HCT116 (cell line): ENCODE data around the gene CDCA7. TPM values are rescaled to one million over a fixed set of nuclear protein-coding genes. Genes with fewer than 3 reads are reported as not detected.

Experiments
- ATAC-seq: fragments of 200-7000 bp; cut with Tn5 transposase; 2 replicates; pipeline ENCODE4 v1.9.1; 2020; ENCODE audit warnings: mild to moderate bottlenecking, moderate library complexity
- BruUV-seq: library from RNA; stranded (reverse); fragments of 400-500 nt; replicated peaks from 2 replicates; lab custom pipeline; 2021; lab: Mats Ljungman, UMichigan
- CTCF ChIA-PET: fragments of 300-600 bp; sonication (Branson Sonifier 250); formaldehyde crosslinking; loops from one replicate; lab custom pipeline; 2021; ENCODE audit warnings: antibody characterized with exemption; lab: Charles Lee
- POLR2A ChIA-PET: fragments of 300-600, 350-600 bp; sonication (Branson Sonifier 250); formaldehyde crosslinking; loops from one replicate; lab custom pipeline; 2021; ENCODE audit warnings: antibody characterized with exemption; lab: Charles Lee
- RAD21 ChIA-PET, 2 experiments: fragments of 300-600 bp; sonication (Branson Sonifier 250); formaldehyde crosslinking; loops; one replicate each; lab custom pipeline; 2023; ENCODE audit warnings: low total read pairs in 2 of 2; ENCODE audit not compliant: uncharacterized antibody in 2 of 2, unreplicated experiment in 2 of 2, low non-redundant PET in 1 of 2; lab: Charles Lee
- DNase-seq: peaks from one replicate; pipeline ENCODE4 v3.0.0-alpha.2; 2010; ENCODE audit warnings: low read depth, low spot score
- H2AFZ ChIP-seq: fragments of 200-600 bp; shearing (Covaris generic), sonication (generic); 2 replicates; pipeline ENCODE4 v1.6.1; 2017; ENCODE audit warnings: low read depth, mixed run types, mixed read lengths, antibody characterized with exemption, low read length; ENCODE audit not compliant: poor library complexity, severe bottlenecking
- H3K27ac ChIP-seq: 2 replicates; pipeline ENCODE4 v1.5.1; 2012; ENCODE audit warnings: low read depth, low read length
- H3K27me3 ChIP-seq: fragments of 200-600 bp; sonication (generic); 2 replicates; pipeline ENCODE4 v1.6.1; 2016; ENCODE audit warnings: mixed run types, low read length, mixed read lengths; ENCODE audit not compliant: insufficient read depth
- H3K36me3 ChIP-seq, 2 experiments: fragments of 200-500 bp in 1 of 2; fragments of 200-600 bp in 1 of 2; sonication (Bioruptor generic) in 1 of 2; sonication (generic) in 1 of 2; 2 replicates each; pipeline versions ENCODE4 v1.5.1 to v1.6.1; 2014 to 2016; ENCODE audit warnings: low read length in 2 of 2, inconsistent platforms in 1 of 2, mixed read lengths in 1 of 2, mixed run types in 1 of 2; ENCODE audit not compliant: insufficient read depth in 2 of 2, control insufficient read depth in 1 of 2
- H3K4me1 ChIP-seq, 2 experiments: fragments of 200-600 bp in 1 of 2; sonication (generic) in 1 of 2; 2 replicates each; pipeline versions ENCODE4 v1.5.1 to v1.6.1; 2012 to 2017; ENCODE audit warnings: low read length in 2 of 2, inconsistent platforms in 1 of 2, mild to moderate bottlenecking in 1 of 2, mixed read lengths in 1 of 2, mixed run types in 1 of 2, moderate library complexity in 1 of 2; ENCODE audit not compliant: insufficient read depth in 2 of 2, control insufficient read depth in 1 of 2
- H3K4me2 ChIP-seq: fragments of 200-600 bp; sonication (generic); 2 replicates; pipeline ENCODE4 v1.6.1; 2017; ENCODE audit warnings: mixed run types, low read length, mixed read lengths
- H3K4me3 ChIP-seq, 2 experiments: fragments of 200-600 bp in 1 of 2; sonication (generic) in 1 of 2; replicated peaks in 1 of 2; 2 replicates each; pipeline ENCODE4 v1.5.1; 2011 to 2016; ENCODE audit warnings: low read length in 2 of 2, control low read depth in 1 of 2, low read depth in 1 of 2, mild to moderate bottlenecking in 1 of 2, mixed read lengths in 1 of 2, mixed run types in 1 of 2
- H3K79me2 ChIP-seq: fragments of 200-600 bp; sonication (generic); 2 replicates; pipeline ENCODE4 v1.6.1; 2017; ENCODE audit warnings: mild to moderate bottlenecking, mixed run types, low read length, moderate library complexity, mixed read lengths; ENCODE audit not compliant: insufficient read depth
- H3K9ac ChIP-seq: fragments of 200-600 bp; sonication (generic); 2 replicates; pipeline ENCODE4 v1.6.1; 2016; ENCODE audit warnings: low read length, mixed read lengths
- H3K9me2 ChIP-seq: fragments of 200-600 bp; sonication (generic), shearing (Covaris generic); 2 replicates; pipeline ENCODE4 v1.6.1; 2017; ENCODE audit warnings: mixed run types, mild to moderate bottlenecking, moderate library complexity; ENCODE audit not compliant: insufficient read depth
- H3K9me3 ChIP-seq, 2 experiments: fragments of 200-500 bp in 1 of 2; fragments of 200-600 bp in 1 of 2; sonication (Bioruptor generic) in 1 of 2; sonication (generic) in 1 of 2; 2 replicates each; pipeline ENCODE4 v1.6.1; 2014 to 2017; ENCODE audit warnings: low read length in 2 of 2, mixed read lengths in 2 of 2, inconsistent platforms in 1 of 2, low read depth in 1 of 2, mild to moderate bottlenecking in 1 of 2, mixed run types in 1 of 2, moderate library complexity in 1 of 2; ENCODE audit not compliant: control insufficient read depth in 1 of 2, insufficient read depth in 1 of 2
- H4K20me1 ChIP-seq: fragments of 200-600 bp; sonication (generic), shearing (Covaris generic); 2 replicates; pipeline ENCODE4 v1.6.1; 2017; ENCODE audit warnings: mixed run types, mild to moderate bottlenecking, moderate library complexity; ENCODE audit not compliant: insufficient read depth
- CBX3 ChIP-seq: IDR thresholded peaks from 2 replicates; pipeline ENCODE4 v1.6.1; 2012; ENCODE audit warnings: low read depth
- CEBPB ChIP-seq: IDR thresholded peaks from 2 replicates; pipeline ENCODE4 v1.6.1; 2012; ENCODE audit warnings: low read depth
- CTCF ChIP-seq, 3 experiments: fragments of 200-600 bp in 1 of 3; sonication (generic) in 1 of 3; IDR thresholded peaks in 2 of 3; conservative IDR thresholded peaks in 1 of 3; 2 replicates each; pipeline ENCODE4 v1.5.1; 2012 to 2017; ENCODE audit warnings: low read depth in 2 of 3, low read length in 2 of 3, antibody characterized with exemption in 1 of 3, borderline replicate concordance in 1 of 3, control low read depth in 1 of 3, mild to moderate bottlenecking in 1 of 3, mixed read lengths in 1 of 3, mixed run types in 1 of 3, moderate library complexity in 1 of 3; ENCODE audit not compliant: insufficient read depth in 1 of 3
- EZH2 ChIP-seq: fragments of 200-600 bp; sonication (generic); IDR thresholded peaks from 2 replicates; pipeline ENCODE4 v1.6.1; 2017; ENCODE audit warnings: antibody characterized with exemption, mixed run types
- REST ChIP-seq: IDR thresholded peaks from 2 replicates; pipeline ENCODE4 v1.6.1; 2012; ENCODE audit warnings: low read depth
- ZFX ChIP-seq: fragments of 450-650 bp; IDR thresholded peaks from 2 replicates; pipeline ENCODE4 v1.6.1; 2017
- intact Hi-C: fragments of 100-400 bp; cut with micrococcal nuclease; formaldehyde crosslinking; loops from 2 replicates; pipeline ENCODE4 v1.10.0; 2022
- total RNA-seq: library from RNA; stranded (reverse); gene quantifications from one replicate; pipeline ENCODE4 v1.2.1, GENCODE V29; 2021; ENCODE audit not compliant: unreplicated experiment

CDCA7 gene
- total RNA-seq, 1 experiment from 2014 or later, result 57.9 TPM

- Histone ChIP-seq H3K4me3 (no peak overlapping the region), H3K27me3 (no peaks in the 10 kb centered on the region), H2AFZ (no peak overlapping the region), H3K9me3 (no peaks in the 10 kb centered on the region), H3K4me2 (no peak overlapping the region), H3K79me2 (no peaks in the 10 kb centered on the region), H3K27ac (no peak overlapping the region), H3K9me2 (no peaks in the 10 kb centered on the region), H4K20me1 (no peaks in the 10 kb centered on the region), H3K9ac (no peak overlapping the region), H3K4me1 (no peaks in the 10 kb centered on the region), H3K36me3 (no peaks in the 10 kb centered on the region)
- no TSS peak for BruUV-seq
- no peak for TF ChIP-seq CTCF (IDR thresholded peaks at IDR 0.05 in 2 of 3, conservative IDR thresholded peaks at IDR 0.05 in 1 of 3; ENCODE audit: borderline replicate concordance in 1 of 3, insufficient read depth in 1 of 3, low read depth in 2 of 3, low read length in 2 of 3)
- TF ChIP-seq ZFX, result no peak
- no peak for TF ChIP-seq CEBPB
- ChIA-PET CTCF (no interaction called here), POLR2A (no interaction called here), RAD21 (no interaction called here)
- intact Hi-C loops, result no loop called here
- no peak for ATAC-seq
- no peak for DNase-seq
These were observed 42.6 kb upstream of the CDCA7 start for GRCh38 chr2:173311844-173312606.

- Histone ChIP-seq H3K9me2 (no peaks in the 10 kb centered on the region), H2AFZ (no peak overlapping the region), H3K4me1 (no peaks in the 10 kb centered on the region), H3K4me2 (no peak overlapping the region), H3K27me3 (no peaks in the 10 kb centered on the region), H3K9me3 (0 out of 4 replicates have a peak, but pooled peaks cover 0 to 2% of the 10 kb centered on the region in 2 experiments), H4K20me1 (no peaks in the 10 kb centered on the region), H3K36me3 (no peaks in the 10 kb centered on the region), H3K9ac (no peak overlapping the region), H3K79me2 (no peaks in the 10 kb centered on the region), H3K27ac (no peak overlapping the region), H3K4me3 (no peak overlapping the region)
- CTCF ChIA-PET, result no interaction called here
- POLR2A ChIA-PET, result no interaction called here
- TF ChIP-seq CBX3 (no peak), REST (no peak), CEBPB (no peak), EZH2 (no peak)
- intact Hi-C loops, result no loop called here
- RAD21 ChIA-PET, result no interaction called here
- ATAC-seq (no peak), DNase-seq (no peak)
- BruUV-seq, result no TSS peak
These were observed 31.3 kb upstream of the CDCA7 start for GRCh38 chr2:173323371-173323770.
